IMR-90 (cell line): ENCODE data around the gene MED6. TPM values are rescaled to one million over a fixed set of nuclear protein-coding genes. Genes with fewer than 3 reads are reported as not detected.

Experiments
- ATAC-seq: fragments of 200-7000 bp; cut with Tn5 transposase; 2 replicates; pipeline ENCODE4 v1.9.1; 2020; ENCODE audit warnings: low read depth, mild to moderate bottlenecking, moderate library complexity
- BruUV-seq: library from RNA; stranded (reverse); fragments of 400-500 nt; replicated peaks from 2 replicates; lab custom pipeline; 2021; lab: Mats Ljungman, UMichigan
- CTCF ChIA-PET: fragments of 300-600 bp; formaldehyde crosslinking; extraction: SDS; loops from one replicate; lab custom pipeline; 2021; ENCODE audit warnings: antibody characterized with exemption; lab: Yijun Ruan, JAX
- POLR2A ChIA-PET: fragments of 300-600 bp; sonication (Branson Sonifier 250); formaldehyde crosslinking; loops from one replicate; lab custom pipeline; 2022; ENCODE audit warnings: antibody characterized with exemption; ENCODE audit not compliant: unreplicated experiment; lab: Charles Lee
- DNase-seq: peaks from one replicate; pipeline ENCODE4 v3.0.0; 2013
- H2AFZ ChIP-seq: replicated peaks from 2 replicates; pipeline ENCODE3; 2013; ENCODE audit warnings: low read length, mild to moderate bottlenecking; ENCODE audit not compliant: poor library complexity
- H2AK5ac ChIP-seq: 2 replicates; pipeline ENCODE4 v1.6.1; 2013; ENCODE audit warnings: low read depth, low read length, inconsistent platforms
- H2AK9ac ChIP-seq: replicated peaks from 2 replicates; pipeline ENCODE3; 2013; ENCODE audit warnings: mild to moderate bottlenecking, low read depth, low read length, moderate library complexity; ENCODE audit not compliant: poor library complexity
- H2BK120ac ChIP-seq: 2 replicates; pipeline ENCODE4 v1.6.1; 2013; ENCODE audit warnings: low read depth, low read length, inconsistent platforms
- H2BK15ac ChIP-seq: 3 replicates; pipeline ENCODE4 v1.6.1; 2013; ENCODE audit warnings: low read depth, low read length, inconsistent platforms
- H2BK20ac ChIP-seq: 2 replicates; pipeline ENCODE4 v1.6.1; 2013; ENCODE audit warnings: low read depth, mild to moderate bottlenecking, inconsistent platforms, low read length, moderate library complexity
- H2BK5ac ChIP-seq: 2 replicates; pipeline ENCODE4 v1.6.1; 2013; ENCODE audit warnings: mild to moderate bottlenecking, low read depth, low read length, inconsistent platforms; ENCODE audit not compliant: poor library complexity, severe bottlenecking
- H3K14ac ChIP-seq: replicated peaks from 2 replicates; pipeline ENCODE4 v1.6.1; 2013; ENCODE audit warnings: low read depth, low read length, inconsistent platforms
- H3K18ac ChIP-seq: 2 replicates; pipeline ENCODE4 v1.6.1; 2013; ENCODE audit warnings: low read depth, low read length, control low read depth
- H3K23ac ChIP-seq: 2 replicates; pipeline ENCODE4 v1.6.1; 2013; ENCODE audit warnings: low read depth, low read length, inconsistent platforms
- H3K27ac ChIP-seq: 2 replicates; pipeline ENCODE4 v1.5.1; 2013; ENCODE audit warnings: mild to moderate bottlenecking, control low read depth, low read length; ENCODE audit not compliant: insufficient read depth
- H3K27me3 ChIP-seq: 2 replicates; pipeline ENCODE4 v1.6.1; 2013; ENCODE audit warnings: low read length; ENCODE audit not compliant: control insufficient read depth, insufficient read depth
- H3K36me3 ChIP-seq: 2 replicates; pipeline ENCODE4 v1.6.1; 2013; ENCODE audit warnings: low read length, mixed read lengths; ENCODE audit not compliant: control insufficient read depth, insufficient read depth
- H3K4ac ChIP-seq: 2 replicates; pipeline ENCODE4 v1.6.1; 2013; ENCODE audit warnings: low read depth, low read length, inconsistent platforms
- H3K4me1 ChIP-seq: 2 replicates; pipeline ENCODE4 v1.6.1; 2013; ENCODE audit warnings: low read length, mixed read lengths; ENCODE audit not compliant: control insufficient read depth, insufficient read depth
- H3K4me2 ChIP-seq: 2 replicates; pipeline ENCODE4 v1.6.1; 2013; ENCODE audit warnings: low read depth, mild to moderate bottlenecking, control low read depth, low read length, moderate library complexity
- H3K4me3 ChIP-seq: 2 replicates; pipeline ENCODE4 v1.5.1; 2013; ENCODE audit warnings: low read depth, mild to moderate bottlenecking, control low read depth, low read length, moderate library complexity; ENCODE audit not compliant: insufficient read depth
- H3K56ac ChIP-seq: 2 replicates; pipeline ENCODE4 v1.6.1; 2013; ENCODE audit warnings: low read length, inconsistent platforms; ENCODE audit not compliant: insufficient read depth; ENCODE audit errors: extremely low read depth
- H3K79me1 ChIP-seq, 2 experiments: 2 replicates each; pipeline ENCODE4 v1.6.1; 2013; ENCODE audit warnings: low read length in 2 of 2, inconsistent platforms in 1 of 2, low read depth in 1 of 2
- H3K9ac ChIP-seq: 2 replicates; pipeline ENCODE4 v1.6.1; 2013; ENCODE audit warnings: low read depth, low read length, control low read depth
- H3K9me1 ChIP-seq: 2 replicates; pipeline ENCODE4 v1.6.1; 2013; ENCODE audit warnings: low read length, inconsistent platforms; ENCODE audit not compliant: insufficient read depth
- H3K9me3 ChIP-seq: 2 replicates; pipeline ENCODE4 v1.6.1; 2013; ENCODE audit warnings: low read length; ENCODE audit not compliant: control insufficient read depth, insufficient read depth
- H4K20me1 ChIP-seq: 2 replicates; pipeline ENCODE4 v1.6.1; 2013; ENCODE audit warnings: low read length, inconsistent platforms; ENCODE audit not compliant: insufficient read depth
- H4K5ac ChIP-seq: 2 replicates; pipeline ENCODE4 v1.6.1; 2013; ENCODE audit warnings: mild to moderate bottlenecking, low read depth, low read length, control low read depth
- H4K8ac ChIP-seq, 2 experiments: 2 replicates each; pipeline ENCODE4 v1.6.1; 2013; ENCODE audit warnings: low read depth in 2 of 2, low read length in 2 of 2, control low read depth in 1 of 2, inconsistent platforms in 1 of 2
- H4K91ac ChIP-seq: 2 replicates; pipeline ENCODE4 v1.6.1; 2013; ENCODE audit warnings: low read depth, low read length, inconsistent platforms; ENCODE audit not compliant: insufficient read depth
- FOS ChIP-seq: fragments of 150-350 bp; IDR thresholded peaks from 2 replicates; pipeline ENCODE4 v1.6.1; 2016; ENCODE audit warnings: low read depth, low read length
- RFX5 ChIP-seq: IDR thresholded peaks from 2 replicates; pipeline ENCODE4 v1.8.0; 2012; ENCODE audit warnings: low read depth, mild to moderate bottlenecking, low read length, moderate library complexity
- WGBS, 2 experiments: methylation state at CpG; one replicate each; pipeline versions ENCODE4 v1.1.5 to v1.1.7; 2013; ENCODE audit warnings: missing lambda C conversion rate in 2 of 2; ENCODE audit not compliant: insufficient read length in 1 of 2; ENCODE audit errors: extremely low coverage in 2 of 2; 5-methylcytosine and 5-hydroxymethylcytosine counted together
- dilution Hi-C: fragments of 300-500 bp; cut with HindIII; formaldehyde crosslinking; loops from one replicate; pipeline ENCODE4 v1.14.3; 2018; ENCODE audit warnings: low sequenced_read_pairs; ENCODE audit not compliant: unreplicated experiment
- in situ Hi-C: fragments of 300-500 bp; cut with MboI; formaldehyde crosslinking; loops from 3 replicates; pipeline ENCODE4 v1.14.3; 2019; ENCODE audit warnings: low sequenced_read_pairs, inconsistent platforms, mixed read lengths
- intact Hi-C: fragments of 100-400 bp; cut with micrococcal nuclease; formaldehyde crosslinking; loops from 2 replicates; pipeline ENCODE4 v1.10.0; 2022
- polyA plus RNA-seq, 3 experiments: library from polyadenylated mRNA; depleted of rRNA; stranded (reverse); fragments of >200 nt; gene quantifications; 2 replicates each; pipeline ENCODE4 v1.2.3, GENCODE V29; 2012; ENCODE audit warnings: low replicate concordance in 1 of 3
- total RNA-seq: library from RNA; depleted of rRNA; stranded (reverse); fragments of >200 nt; gene quantifications from 2 replicates; pipeline ENCODE4 v1.2.3, GENCODE V29; 2012
- TF ChIP-seq, protein P1 (sequence below): conservative IDR thresholded peaks from 2 replicates; pipeline ENCODE4 v1.5.1; 2012; ENCODE audit warnings: mild to moderate bottlenecking, low read depth, low read length, improper control_type of control experiment

MED6 gene
- total and polyA plus RNA-seq, 2 of the 4 experiments (the other 2 are of a cell fraction), result 24.3 to 31.5 TPM

DNA sequence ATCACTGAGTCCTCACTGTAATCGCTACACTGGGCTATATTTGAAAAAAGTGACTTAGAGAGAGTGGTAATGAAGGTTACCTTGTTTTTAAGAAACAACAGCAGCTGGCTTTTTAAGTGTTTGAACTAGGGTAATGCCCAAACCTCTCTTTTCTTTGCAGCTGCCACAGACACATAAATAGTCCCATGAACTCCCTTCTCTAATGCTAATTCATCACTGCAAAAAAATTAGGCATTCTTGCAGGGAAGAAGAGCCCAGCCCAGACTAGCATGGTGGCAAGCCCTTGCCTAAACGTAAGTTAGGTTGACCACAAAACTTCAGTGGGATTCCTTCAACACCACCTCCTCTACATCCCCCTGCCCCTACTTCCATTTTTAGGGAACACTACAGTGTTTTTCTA lies 17.9 kb upstream of the MED6 start:
- peaks cover 2% of the 10 kb centered on the region; the same call in 1 of the 2 replicates for H3K27me3 ChIP-seq
- no peak overlapping the region for H2AFZ ChIP-seq
- H2BK20ac ChIP-seq, result no peak overlapping the region
- DNase-seq, result no peak
- H2BK15ac ChIP-seq, result no peak overlapping the region
- H4K8ac ChIP-seq, result no peak overlapping the region
- TF ChIP-seq FOS, result no peak
- no peak for TF ChIP-seq RFX5
- TF ChIP-seq, protein P1, sequence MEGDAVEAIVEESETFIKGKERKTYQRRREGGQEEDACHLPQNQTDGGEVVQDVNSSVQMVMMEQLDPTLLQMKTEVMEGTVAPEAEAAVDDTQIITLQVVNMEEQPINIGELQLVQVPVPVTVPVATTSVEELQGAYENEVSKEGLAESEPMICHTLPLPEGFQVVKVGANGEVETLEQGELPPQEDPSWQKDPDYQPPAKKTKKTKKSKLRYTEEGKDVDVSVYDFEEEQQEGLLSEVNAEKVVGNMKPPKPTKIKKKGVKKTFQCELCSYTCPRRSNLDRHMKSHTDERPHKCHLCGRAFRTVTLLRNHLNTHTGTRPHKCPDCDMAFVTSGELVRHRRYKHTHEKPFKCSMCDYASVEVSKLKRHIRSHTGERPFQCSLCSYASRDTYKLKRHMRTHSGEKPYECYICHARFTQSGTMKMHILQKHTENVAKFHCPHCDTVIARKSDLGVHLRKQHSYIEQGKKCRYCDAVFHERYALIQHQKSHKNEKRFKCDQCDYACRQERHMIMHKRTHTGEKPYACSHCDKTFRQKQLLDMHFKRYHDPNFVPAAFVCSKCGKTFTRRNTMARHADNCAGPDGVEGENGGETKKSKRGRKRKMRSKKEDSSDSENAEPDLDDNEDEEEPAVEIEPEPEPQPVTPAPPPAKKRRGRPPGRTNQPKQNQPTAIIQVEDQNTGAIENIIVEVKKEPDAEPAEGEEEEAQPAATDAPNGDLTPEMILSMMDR, result no peak
- no peaks in the 10 kb centered on the region for H3K4me1 ChIP-seq
- no peak overlapping the region for H2AK9ac ChIP-seq
- H2BK120ac ChIP-seq, result no peak overlapping the region
- H3K4me3 ChIP-seq, result no peak overlapping the region
- no peaks in the 10 kb centered on the region for H3K9me1 ChIP-seq
- no CpG with 5 or more reads among the region's 2 CpGs for WGBS, 2 experiments
- in situ Hi-C loops, result loop anchor here (25.0 kb wide), 1 partner anchor 344 kb away; no protein-coding TSS in a partner anchor
- no peak overlapping the region for H3K27ac ChIP-seq
- no peak for ATAC-seq
- ChIA-PET POLR2A (no interaction called here), CTCF (no interaction called here)
- no peak overlapping the region for H2BK5ac ChIP-seq
- no peak overlapping the region for H3K23ac ChIP-seq
- intact Hi-C loops, result no loop called here
- no peak overlapping the region for H3K9ac ChIP-seq
- no peaks in the 10 kb centered on the region for H3K79me1 ChIP-seq
- H3K4me2 ChIP-seq, result no peak overlapping the region
- H3K14ac ChIP-seq, result no peak overlapping the region
- H2AK5ac ChIP-seq, result no peak overlapping the region
- H3K36me3 ChIP-seq, result no peaks in the 10 kb centered on the region
- no peaks in the 10 kb centered on the region for H4K20me1 ChIP-seq
- H3K4ac ChIP-seq, result no peak overlapping the region
- no peak overlapping the region for H3K18ac ChIP-seq
- no peak overlapping the region for H3K56ac ChIP-seq
- no peaks in the 10 kb centered on the region for H3K9me3 ChIP-seq
- no peak overlapping the region for H4K91ac ChIP-seq
- dilution Hi-C loops, result no loop called here
- no TSS peak for BruUV-seq
- no peak overlapping the region for H4K5ac ChIP-seq
